GM21447 (cell line): ENCODE measurements around the gene IFNGR1.
"Not testable (repeated sequence)": the region's sequence is repeated elsewhere in the genome, so short reads cannot be mapped to it uniquely, and the experiment has no call there.

Source experiments
- ATAC-seq: cut with Tn5 transposase; IDR thresholded peaks from one replicate; pipeline ENCODE4 v1.9.1; 2021; ENCODE audit not compliant: unreplicated experiment

Gene IFNGR1

DNA sequence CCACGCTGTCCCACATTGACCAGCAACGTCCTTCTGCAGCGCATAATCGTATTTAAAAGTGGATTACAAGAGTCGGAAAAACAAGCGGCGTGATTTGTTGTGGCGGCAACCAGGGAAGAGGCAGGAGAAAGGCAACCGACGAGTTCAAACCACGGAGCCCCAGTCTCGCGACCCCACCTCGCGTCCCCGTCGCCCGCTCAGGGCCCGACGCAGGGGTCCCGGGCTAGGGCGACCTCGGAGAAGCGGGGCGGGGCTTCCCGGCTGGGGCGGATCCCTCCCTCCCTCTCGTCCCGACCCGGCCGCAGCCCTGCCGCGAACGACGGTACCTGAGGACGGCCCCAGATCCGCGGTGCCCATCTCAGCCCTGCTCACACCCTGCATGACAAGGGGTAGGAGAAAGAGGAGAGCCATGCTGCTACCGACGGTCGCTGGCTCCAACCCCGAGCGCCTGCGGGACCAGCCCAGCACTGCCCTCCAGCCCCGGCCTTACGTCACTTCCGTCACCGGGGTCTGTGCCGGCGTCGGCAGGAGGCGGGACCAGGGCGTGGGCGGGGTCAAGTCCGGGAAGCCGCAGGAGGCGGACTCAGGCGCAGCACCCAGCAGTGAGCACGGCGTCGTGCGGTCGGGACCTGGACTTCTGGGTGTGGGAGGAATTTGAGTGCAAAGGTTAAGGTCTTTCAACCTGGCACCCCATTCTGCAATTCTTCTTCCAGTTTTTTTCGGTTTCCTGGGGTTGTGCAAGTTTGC, at the start of gene IFNGR1:
Gene IFNGR1, minus strand, starts transcription at position 469 of the 747 bp plus-strand sequence. Its CDS starts 58 bp downstream, at position 411.
- ATAC-seq = peak; percentile 82

DNA sequence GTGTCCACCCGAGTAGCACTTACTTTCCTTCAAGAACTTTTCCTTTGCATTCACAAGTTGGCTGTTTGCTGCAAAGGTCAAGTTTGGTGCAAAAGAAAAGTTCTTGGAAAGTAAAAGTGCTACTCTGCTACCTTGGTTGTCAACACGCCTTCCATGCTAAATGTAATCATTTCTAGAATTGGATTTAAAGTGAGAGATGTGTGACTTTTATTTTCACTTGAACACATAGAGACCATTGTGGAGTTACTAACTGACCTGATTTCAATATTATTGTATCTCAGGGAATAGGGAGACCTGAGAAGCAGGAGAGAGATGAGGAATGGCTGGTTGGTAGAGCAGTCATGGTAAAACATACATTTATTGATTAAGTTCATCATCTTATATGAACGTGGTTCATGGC, 49.7 kb upstream of the IFNGR1 start:
- no peak for ATAC-seq

DNA sequence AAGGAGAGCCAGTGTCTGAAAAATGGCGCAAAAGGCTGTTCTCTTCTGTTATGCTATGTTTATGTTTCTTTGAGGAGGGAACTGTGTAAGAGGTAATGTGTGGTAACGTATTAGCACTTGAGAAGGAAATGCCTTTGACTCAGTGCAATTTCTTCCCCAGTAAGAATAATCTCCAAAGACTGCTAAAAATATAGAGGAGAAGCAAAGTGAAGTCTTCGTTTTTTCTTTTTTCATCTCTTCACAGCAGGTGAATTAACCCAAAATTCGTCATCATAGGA, 47.1 kb upstream of the IFNGR1 start:
- no peak for ATAC-seq

DNA sequence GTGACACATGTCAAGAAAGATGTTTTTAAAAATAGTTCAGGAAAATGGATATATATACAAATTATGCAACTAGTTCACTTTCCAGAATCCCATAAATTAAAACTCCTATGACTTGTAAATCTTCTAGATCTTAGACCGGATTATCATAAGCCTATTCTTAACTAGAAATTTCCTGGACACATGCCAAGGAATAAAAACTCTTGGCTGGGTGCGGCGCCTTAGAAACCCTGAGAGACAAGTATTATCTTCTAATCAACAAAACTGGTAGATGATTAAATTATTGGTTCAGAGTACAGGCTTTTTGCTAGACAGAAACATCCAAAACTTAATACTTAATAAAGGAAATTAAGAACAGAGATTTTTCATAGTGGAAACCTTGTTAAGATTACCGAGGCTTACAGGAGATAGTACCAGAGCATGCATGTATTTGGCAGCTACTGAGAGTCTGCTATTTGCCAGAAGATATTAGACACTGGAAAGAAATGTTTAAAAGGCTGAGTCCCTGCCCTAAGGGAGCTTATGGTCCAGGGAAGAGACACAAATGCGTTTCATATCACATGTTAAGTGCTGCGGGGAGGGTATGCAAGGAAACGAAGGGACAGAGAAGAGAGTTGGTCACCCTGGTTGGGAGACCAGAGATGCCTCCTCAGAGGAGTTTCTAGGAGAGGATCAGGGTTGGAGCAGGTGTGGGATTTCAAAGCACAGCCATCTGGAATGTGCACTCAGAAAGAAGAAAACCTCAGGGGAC, 46.5 kb upstream of the IFNGR1 start:
- no peak for ATAC-seq

GRCh38 chr6:137264311-137265075, 45.3 kb upstream of the IFNGR1 start:
- no peak for ATAC-seq

DNA sequence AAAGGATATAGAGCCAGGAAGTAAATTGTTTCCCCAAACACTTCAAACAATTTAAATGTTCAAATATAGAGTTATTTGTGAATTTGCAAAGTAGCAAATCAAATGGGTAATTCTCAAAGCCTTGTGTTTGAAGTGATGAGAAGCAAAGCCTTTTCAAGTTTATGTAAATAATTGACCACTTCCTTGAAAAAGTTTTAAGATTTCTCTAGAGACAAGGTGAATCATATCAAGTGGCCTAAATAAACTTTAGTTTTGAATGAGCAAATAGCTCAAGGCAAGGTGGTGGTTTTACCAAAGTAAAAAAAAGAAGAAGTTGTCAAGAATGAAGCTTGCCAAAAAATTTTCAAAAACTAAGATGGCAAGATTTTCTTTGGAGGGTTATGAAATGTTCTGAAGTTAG, 42.6 kb upstream of the IFNGR1 start:
- ATAC-seq = peak; percentile 72

DNA sequence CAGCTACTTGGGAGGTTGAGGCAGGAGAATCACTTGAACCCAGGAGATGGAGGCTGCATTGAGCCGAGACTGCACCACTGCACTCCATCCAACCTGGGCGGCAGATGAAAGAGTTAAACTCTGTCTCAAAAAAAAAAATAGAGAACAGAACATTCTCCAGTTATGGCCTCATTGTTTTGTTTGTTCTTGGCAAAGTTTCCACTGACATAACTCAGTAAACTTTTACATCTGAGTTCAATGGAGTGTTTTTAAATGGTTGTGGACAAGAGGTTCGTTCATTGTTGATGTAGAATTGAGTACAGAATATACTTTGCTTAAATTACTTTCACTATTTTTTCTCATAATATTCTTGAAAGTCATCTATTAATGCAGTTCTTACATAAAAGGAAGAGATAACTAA, 42.2 kb upstream of the IFNGR1 start:
- ATAC-seq = peak; percentile 12

- no peak for ATAC-seq
Measured at GRCh38 chr6:137260217-137260616, 41.0 kb upstream of the IFNGR1 start.

DNA sequence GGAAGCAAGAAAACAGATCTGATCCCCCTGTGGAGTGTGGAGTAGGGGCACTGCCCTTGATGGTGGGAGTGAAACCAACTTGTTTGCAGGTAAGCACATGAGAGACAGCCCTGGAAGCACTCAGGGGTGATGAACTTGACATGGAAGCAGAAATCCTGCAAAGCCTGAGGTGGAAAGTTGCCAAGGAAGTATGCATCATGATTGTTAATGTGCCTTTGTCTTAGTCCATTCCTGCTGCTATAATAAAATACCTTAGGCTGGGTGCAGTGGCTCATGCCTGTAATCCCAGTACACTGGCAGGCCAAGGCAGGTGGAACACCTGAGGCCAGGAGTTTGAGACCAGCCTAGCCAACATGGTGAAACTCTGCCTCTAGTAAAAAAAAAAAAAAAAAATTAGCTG, 40.2 kb upstream of the IFNGR1 start:
- no peak for ATAC-seq

DNA sequence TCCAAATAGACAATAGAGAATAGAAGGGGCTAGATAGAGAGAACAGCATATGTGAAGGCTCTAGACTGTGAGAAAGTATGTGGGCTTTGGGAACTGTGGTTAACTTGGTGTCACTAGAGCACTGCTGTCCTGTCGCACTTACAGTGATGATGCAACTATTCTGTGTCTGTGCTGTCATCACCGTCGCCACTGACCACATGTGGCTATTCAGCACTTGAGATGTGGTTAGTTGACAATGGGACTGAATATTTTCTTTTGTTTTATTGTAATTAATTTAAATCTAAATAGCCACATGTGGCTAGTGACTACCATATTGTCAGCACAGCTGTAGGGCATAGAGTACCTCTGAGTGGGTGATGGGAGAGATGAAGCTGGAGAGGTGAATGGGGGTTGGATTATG, 39.0 kb upstream of the IFNGR1 start:
- no peak for ATAC-seq

- ATAC-seq = no peak
Measured at GRCh38 chr6:137256350-137257103, 37.3 kb upstream of the IFNGR1 start.

DNA sequence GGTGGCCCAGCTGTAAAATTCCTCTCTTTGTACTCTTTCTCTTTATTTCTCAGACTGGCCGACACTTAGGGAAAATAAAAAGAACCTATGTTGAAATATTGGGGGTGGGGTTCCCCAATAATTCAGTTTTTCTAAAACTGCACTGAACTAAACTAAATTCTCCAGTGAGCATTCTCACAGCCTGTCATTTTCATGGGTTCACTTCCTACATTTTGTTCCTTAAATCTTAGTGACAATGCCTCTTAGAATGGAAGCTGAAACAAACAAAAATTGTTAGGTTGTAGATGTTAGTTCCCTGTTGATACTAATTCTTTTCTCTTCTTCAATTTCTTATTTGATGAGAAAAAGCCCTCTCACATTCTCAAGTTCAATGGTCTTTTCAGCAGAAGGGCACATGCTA, 35.8 kb upstream of the IFNGR1 start:
- no peak for ATAC-seq

DNA sequence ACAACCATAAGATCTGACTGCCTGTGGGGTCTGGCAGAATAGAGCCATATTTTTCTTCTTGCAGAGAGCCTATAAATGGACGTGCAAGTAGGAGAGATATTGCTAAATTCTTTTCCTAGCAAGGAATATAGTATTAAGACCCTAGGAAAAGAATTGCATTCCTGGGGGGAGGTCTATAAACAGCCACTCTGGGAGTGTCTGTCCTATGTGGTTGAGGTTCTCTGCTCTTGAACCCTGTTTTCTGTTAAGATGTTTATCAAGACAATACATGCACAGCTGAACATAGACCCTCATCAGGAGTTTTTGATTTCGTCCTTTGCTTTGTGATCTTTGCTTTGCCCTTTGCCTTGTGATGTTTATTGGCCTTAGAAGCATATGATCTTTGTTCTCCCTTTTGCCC, 35.2 kb upstream of the IFNGR1 start:
- not testable (repeated sequence) for ATAC-seq

DNA sequence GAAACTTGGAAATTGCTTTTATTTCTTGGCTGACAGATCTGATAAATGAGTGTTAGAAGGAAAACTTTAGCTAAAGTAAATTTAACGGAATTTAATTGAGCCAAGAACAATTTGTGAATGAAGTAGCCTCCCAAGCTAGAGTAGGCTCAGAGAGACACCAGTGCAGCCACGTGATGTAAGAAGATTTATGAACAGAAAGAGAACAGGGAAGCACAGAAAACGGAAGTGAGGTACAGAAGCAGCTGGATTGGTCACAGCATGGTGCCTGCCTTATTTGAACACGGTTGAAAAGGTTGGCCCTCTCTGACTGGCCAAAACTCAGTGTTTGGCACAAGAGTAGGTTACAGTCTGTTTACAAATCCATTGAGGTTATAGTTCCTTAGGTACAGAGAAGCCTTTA, 29.5 kb upstream of the IFNGR1 start:
- no peak for ATAC-seq

- no peak for ATAC-seq
Measured at GRCh38 chr6:137247724-137248123, 28.5 kb upstream of the IFNGR1 start.

GRCh38 chr6:137246791-137247202, 27.6 kb upstream of the IFNGR1 start:
- ATAC-seq = no peak

DNA sequence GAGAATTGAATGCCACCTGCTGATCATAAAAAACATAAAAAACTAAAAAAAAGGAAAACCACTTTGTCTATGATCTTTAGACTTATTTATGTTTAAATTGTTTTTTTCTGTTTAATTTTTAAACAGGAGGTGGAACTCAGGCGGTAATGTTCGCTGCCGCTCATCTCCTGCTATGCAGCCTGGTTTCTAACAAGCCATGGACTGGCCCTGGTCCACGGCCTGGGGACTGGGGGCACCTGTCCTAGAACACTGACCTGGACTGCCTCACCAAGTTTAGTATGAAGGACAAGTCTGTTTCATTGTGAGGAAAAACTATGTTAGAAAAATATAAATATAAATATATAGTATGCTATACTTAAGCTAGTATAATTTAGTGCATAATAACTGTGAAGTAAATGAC, 27.0 kb upstream of the IFNGR1 start:
- ATAC-seq = no peak

DNA sequence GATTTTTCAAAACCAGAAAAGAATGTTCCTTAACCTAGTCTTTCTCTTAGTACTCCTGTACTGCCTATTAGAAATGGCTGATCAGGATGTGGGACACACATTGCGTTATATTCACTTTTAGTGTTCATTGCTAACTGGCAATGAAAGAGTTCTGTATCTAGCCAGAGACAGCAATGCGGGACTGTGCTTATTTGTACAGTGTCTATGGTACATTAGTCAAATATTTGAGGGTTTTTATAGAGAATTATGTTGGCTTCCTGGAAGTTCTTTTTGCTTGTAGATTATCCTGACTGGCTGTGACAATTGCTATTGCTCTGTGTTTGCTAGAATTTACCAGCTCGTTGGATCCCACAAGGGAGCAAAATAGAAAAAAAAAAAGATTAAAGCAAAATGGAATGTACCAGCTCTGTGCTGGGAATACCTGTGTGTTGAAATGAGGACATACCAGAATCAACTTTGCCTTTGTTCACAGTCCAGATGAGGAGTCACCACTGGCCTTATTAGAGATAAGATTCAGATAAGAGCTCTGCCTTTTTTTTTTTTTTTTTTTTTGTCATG, 22.4 kb upstream of the IFNGR1 start:
- no peak for ATAC-seq

- no peak for ATAC-seq
Measured at GRCh38 chr6:137240168-137240567, 21.0 kb upstream of the IFNGR1 start.

DNA sequence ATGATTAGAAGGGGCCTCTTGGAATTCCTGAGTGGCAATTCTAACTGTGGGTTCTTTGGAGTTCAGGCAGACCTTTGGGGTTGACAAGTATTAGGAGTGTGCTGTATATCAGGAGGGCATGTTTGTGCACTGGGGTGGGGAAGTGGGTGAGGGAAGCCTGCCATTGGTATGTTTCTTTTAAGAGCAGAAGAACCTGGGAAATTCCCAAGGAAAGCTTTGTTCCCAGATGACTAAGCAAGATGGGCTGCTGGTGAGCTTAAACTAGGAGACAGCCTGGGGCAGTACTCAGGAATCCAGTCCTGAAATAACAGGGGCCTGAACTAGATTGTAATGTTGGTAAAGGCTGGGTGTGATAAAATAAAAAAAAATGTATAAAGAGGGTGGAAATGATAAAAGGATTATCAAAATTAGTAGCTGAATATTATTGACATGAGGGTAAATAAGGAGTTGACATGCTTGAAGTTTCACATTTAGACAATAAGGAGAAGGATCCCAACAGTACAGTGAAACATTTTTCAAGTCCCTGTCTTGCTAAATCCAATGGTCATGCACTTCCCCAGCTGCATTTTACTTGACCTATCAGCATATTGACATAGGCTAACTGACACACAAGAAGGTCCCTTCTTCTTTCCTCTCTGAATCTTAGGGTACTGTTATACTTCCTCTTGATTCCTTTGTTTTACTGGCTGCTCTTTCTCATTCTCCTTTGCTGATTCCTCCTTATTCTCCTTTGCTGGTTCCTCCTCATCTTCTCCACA, 18.4 kb upstream of the IFNGR1 start:
- ATAC-seq = no peak
